Fibroblast of skin of back (primary cell): ENCODE measurements around the gene MOSPD2. TPM values are rescaled to one million over a fixed set of nuclear protein-coding genes. Genes with fewer than 3 reads are reported as not detected.

Experiments used
- DNase-seq: peaks from one replicate; pipeline ENCODE4 v3.0.0-alpha.2; 2013
- polyA plus RNA-seq, 2 experiments: library from polyadenylated mRNA; unstranded; fragments of 120-200 nt; gene quantifications; one replicate each; pipeline ENCODE4 v1.2.1, GENCODE V29; 2013; ENCODE audit not compliant: insufficient read length in 2 of 2

The MOSPD2 gene
- polyA plus RNA-seq (2013, experiment 1 of 2; ENCODE audit: insufficient read length), result 10.6 TPM
- polyA plus RNA-seq (2013, experiment 2 of 2; ENCODE audit: insufficient read length), result 21.8 TPM

DNA sequence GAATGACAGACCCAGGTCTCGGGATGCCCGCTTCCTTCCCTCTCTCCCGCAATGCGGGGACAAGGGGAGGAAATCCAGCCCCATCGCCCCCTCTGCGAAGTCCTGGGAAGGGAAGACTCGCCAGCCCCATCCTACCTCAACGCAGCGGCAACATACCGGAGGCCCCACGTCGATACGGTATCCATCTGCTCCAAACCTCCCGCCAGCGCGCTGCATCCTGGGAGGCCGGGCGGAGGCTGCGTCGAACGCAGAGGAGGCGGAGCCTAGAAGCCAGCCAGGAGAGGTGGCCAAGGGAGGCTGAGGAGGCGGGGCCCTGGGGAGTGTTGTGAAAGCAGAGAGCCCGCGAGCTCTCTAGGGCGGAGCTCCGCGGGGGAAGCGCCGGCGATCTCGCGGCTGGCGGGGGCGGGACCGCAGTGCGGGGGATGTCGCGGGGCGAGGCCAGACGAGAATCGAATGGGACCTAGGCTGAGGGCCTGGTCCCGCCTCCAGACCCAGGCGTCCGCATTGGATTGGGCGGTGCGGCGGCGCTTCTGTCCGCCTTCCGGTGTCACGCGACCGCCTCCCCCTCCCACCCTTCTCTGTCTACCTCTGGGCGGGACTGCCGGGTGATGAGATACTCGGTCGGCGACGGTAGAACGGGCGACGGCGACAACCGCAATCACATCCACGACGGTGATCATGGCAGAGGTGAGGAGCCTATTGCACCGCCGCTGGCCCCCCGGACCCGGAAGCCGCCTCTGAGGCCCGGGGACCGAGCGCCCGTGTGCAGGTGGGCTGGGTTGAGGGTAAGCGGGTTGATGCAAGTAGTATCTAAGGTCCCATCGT, at the start of gene MOSPD2, which contains the start of gene FANCB:
TSS of gene MOSPD2 (plus strand) at position 571 of the 825 bp plus-strand sequence. CDS start at position 679, 108 bp downstream.
TSS of gene FANCB (minus strand) at position 219 of the 825 bp plus-strand sequence. CDS start 7,559 bp downstream, outside the sequence.
- peak; percentile 94 for DNase-seq

DNA sequence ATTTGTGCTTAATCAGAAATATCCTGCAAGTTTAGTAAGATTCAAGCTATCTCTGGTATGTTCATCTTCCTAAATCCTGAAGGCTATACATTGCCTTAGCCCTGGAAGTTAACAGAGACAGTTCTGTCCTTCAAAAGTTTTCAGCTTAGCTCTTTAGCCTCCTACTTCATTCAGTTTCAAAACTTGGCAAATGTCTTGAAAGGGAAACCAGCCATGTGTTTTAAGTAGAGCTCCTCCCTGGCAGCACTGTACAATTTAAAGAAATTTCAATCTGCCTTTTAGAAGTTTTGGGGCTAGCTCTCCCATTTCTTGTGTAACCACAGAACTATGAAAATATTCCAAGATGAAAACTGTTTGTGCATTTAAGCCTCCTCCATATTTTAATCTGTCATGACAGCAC, 47.4 kb upstream of the MOSPD2 start:
- no peak for DNase-seq

DNA sequence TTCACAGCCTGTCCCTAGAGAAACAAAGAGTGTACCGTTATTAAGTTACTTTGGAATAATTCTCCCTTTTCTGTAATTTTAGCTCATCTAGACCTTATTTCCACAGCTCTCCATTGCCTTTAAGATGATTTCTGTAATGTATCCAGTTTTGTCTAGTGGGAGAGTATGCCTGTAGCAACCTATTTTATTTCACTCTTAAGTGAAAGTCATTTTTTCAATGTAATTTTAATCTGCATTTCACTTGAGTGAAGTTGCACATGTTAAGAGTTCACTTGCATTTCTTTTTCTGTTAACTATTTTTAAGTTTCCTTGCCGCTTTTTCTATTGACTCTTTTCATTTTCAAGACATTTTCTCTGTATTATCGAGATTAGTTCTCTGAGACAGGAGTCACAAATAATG, 46.9 kb upstream of the MOSPD2 start:
- no peak for DNase-seq

DNA sequence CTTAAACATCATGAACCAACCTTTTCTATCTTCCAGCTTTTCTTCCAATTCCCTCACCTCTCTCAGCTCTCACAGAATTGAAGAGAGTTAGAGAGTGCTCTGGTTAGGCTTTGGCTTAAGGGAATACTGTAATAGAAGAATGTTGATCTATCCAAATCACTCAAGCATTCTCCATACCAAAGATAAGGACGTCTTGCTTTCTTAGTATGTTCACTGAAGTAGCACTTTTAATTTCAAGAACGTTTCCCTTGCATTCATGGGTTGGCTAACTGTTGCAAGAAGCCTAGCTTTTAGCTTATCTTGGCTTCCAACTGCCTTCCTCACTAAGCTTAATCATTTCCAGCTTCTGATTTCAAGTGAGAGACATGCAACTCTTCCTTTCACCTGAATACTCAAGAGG, 43.6 kb upstream of the MOSPD2 start:
- DNase-seq, result no peak

DNA sequence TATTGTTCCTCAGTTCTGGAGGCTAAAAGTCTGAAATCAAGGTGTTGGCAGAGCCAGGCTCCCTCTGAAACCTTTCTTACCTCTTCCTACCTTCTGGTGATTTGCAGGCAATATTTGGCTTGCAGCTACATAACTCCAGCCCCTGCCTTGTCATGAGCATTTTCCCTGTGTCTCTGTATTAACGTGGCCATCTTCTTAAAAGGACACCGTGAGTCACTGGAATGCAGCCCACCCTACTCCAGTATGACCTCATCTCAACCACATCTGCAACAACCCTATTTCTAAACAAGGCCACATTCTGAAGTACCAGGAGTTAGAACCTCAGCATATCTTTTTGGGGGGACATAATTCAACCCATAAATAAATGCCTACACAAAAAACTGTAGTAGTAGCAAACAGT, 41.1 kb upstream of the MOSPD2 start:
- DNase-seq, result peak; percentile 83

DNA sequence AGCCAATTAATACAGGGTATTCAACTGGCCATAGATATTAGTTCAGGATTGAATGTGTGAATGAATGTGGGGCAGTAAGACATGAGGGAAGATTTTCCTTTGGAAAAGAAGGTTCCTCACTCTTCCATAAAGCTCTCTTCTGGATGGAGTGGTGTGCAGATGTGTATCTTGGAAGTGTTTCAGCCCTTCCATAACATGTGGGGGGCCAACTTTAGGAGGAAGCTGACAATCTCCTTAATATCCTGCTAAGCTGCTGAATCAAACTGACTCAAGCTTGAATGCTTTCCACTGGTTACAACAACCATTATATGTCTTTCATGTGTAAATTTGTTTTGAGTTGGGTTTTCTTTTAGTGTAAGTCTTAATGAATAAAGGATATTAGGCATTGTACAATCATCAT, 40.6 kb upstream of the MOSPD2 start:
- DNase-seq, result peak; percentile 50

DNA sequence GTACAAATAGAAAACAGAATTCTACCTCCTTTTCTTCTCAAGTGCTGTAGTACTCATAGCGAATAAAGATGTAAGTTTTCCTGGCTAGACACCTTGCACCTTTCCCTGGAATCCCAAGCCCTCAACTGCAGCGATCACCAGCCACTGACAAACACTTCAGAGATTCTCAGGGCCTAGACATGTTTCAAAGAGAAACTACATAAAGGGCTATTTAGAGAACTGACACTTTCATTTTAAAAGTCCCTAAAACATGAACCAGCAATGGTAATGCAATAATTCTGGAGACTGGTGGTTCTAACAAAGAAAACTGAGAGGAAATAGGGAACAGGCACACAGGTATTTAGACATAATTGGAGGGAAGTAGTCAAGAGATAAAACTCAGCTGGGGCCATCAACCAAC, 36.1 kb upstream of the MOSPD2 start:
- DNase-seq, result no peak

DNA sequence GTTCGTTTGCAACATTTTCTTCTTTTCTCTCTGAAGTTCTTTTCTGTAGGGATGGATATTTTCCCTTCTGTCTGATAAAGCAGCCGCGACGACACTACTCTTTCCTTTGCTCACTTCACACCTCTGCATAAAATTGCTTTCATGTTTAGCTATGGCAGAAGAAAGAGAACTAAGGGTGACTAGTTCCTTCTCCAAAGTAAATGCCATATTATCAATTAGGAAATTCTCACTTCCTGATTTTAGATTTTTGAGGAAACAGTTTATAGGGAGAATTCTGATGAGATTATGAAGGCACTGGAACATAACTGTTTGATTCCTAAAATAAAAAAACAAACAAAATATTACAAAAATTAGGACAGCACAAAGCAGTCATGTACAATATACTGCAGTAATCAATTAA, 29.6 kb upstream of the MOSPD2 start:
- DNase-seq, result no peak

DNA sequence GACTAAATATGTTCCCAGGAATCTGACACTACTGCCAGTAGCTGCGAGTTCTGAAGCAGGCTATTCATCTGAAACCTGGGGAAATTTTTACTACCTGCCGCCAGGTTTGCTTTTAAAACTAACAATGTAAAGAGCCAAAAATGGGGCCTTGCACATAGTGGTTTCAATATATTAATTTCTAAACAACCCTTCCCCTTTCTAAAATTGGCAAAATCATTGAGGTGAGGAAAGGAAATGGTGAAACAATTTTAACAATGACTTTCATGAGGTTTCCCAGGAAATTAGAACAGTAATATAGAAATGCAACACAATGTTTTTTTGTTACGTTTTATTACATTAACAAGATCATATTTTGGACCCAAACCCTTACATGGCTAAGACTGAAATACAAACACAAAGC, 21.7 kb upstream of the MOSPD2 start:
- no peak for DNase-seq

DNA sequence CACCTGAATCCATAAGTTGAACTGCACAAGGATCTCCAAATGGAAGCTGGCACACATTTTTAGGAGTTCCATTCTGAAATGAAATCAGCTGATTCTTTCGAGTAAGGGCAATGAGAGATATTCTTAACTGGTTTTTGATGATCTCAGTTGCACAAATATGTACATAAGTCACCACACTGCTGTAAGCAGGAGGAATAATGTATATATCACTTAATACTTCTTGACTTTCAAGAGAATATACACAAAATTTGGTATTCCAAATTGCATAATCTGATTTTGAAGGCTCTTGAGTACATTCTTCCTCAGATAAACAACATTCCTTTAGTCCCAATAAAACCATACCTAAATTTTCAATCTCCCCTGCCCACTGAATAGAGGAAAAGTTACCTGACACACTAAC, 8.6 kb upstream of the MOSPD2 start:
- DNase-seq, result peak; percentile 67

DNA sequence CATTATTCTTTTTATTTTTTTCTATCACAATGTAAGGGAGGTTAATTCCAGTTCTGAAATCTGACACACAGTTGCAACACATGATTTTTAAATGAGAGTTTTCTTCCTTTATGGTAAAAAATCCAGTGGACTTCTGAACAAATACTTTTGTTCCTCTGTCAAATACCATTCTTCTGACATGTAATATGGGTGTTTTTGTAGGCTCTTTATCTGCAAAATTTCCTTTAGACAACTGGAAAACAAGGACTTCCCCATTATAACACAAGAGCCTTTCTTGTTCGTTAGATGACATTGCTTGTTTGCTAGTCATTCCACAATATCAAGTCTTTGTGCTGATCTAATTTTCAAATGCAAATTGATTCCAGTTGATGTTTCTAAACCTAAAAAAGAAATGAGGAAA, 8.0 kb upstream of the MOSPD2 start:
- DNase-seq, result peak; percentile 66

DNA sequence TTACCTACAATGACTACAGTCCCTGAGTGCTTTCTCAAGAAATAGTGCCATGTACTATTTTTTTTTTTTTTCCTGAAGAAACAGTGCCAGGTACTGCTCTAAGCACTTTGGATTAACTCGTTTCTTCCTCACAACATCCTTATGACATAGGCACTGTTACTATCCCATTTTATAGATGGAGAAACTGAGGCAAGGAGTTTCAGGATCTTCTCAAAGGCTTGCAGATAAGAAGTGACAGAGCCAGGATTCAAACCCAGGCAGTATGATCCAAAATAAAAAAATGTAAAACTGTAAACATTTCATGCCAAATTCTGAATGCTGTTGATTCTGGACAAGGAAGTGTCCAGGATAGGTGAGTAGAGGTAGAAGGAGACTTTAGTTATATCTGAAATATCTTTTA, 1.5 kb upstream of the MOSPD2 start:
- no peak for DNase-seq

DNA sequence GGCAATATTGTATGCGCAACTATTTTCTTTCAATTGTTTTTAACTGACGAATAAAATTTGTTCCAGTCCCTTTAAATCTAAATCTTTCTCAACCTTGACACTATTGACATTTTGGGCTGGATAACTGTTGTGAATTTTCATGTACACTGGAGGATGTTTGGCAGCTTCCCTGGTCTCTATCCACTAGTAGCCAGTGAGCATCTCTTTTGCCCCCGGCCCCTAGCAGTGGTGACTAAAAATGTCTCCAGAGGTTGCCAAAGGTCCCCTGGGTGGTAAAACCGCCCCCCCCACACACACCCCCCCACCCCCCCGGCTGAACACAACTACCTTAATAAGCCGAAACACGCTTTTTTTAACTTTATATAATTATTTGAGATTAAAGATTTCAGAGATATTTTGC, 866 bp upstream of the MOSPD2 start:
- DNase-seq, result no peak

DNA sequence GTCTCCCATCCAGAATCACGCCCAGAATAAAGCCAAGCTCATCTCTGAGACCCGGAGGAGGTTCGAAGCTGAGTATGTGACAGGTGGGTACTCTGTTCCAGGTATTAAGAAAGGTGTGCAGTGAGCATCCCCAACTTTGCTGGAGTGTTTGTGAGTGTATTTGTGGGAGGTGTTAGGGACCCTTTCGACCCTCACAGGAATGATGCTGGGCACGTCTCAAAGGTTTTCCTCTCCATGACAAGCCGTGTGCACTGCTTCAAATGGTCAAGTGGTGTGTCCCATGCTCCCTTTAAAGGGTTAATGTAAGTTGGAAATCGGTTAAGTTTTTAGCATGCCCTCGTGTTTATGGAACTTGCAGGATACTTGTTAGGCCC, 442 bp downstream of the MOSPD2 start:
- DNase-seq, result no peak

DNA sequence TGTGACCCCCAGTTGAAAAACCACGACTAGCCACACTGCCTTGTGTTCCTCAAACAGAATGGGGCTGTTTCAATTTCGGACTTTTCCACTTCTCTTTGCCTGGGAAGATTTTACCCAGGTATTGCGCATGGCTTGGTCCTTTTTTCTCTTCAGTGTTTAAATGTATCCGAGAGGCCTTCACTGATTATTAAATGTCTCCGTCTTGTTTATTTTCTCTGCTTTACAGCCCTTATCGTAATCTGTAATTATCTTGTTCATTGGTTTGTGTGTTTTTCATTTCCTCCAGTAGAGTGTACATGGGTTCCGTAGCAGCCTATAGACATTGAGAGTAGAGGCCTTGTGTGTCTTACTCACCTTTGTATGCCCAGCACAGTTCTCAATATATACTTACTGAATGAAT, 2.4 kb downstream of the MOSPD2 start:
- no peak for DNase-seq

DNA sequence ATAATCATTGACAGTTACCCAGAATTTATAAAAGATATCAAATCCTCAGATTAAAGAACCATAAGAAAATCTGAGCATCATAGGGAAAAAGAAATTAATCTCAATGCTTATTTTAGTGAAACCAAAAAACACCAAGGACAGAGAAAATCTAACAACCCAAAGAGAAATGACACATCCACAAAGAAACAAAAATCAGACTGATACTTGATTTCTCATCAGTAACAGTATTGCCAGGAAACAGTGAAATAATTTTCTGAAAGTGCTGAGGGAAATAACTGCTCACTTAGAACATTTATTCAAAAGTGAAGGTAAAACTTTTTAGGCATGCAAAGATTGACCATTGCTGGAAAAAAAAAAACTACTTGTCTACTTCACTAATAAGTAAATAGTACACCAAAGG, 10.6 kb downstream of the MOSPD2 start:
- DNase-seq, result no peak

DNA sequence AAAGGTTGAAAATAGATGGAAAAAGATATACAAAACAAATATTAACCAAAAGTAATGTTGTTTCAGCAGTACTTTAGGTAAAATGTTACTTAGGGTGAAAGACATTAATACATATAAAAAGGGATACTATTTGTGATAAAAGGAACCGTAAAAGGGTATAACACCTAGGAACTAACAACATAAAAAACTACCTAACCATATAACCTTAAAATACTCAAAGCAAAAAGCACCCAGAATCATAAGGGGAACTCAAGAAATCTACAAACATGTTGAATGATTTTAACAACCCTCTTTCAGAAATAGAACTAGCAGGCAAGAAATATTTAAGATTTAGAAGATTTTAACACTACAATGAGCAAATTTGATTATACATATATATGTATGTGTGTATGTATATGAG, 11.5 kb downstream of the MOSPD2 start:
- no peak for DNase-seq

DNA sequence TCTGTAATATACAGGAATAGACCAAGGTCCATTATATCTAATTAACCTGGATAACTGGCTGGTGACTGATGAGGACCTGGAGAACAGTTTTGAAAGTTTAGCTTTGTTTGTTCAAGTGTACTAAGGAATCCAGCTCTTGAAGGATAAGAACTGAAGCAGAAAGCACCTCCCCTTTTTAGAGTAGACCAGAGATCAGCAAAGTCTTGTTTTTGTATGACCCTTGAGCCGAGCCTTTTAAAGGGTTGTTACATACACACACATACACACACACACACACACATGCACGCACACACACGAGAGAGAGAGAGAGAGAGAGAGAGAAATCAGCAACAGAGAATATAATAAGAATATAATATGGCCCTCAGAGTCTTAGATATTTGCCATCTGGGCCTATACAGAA, 13.0 kb downstream of the MOSPD2 start:
- no peak for DNase-seq

DNA sequence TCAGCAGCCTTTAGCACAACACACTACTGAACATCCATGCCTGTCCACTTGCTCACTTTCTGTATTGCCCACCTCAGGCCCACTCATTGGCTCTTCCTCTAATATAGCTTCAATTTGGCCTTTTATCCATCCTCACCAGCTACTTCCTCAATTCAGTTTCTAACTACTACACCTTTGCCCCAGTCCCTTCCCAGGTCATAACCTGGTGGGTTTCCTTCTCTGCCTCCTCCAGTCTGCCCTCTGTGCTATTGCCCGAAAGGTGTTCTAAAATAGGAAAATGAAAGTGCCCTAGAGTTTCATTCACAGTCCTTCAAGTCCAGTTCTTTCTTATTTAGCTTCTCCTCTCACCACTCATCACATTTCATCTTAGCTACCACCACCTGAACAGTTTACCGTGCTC, 23.1 kb downstream of the MOSPD2 start:
- DNase-seq, result no peak

DNA sequence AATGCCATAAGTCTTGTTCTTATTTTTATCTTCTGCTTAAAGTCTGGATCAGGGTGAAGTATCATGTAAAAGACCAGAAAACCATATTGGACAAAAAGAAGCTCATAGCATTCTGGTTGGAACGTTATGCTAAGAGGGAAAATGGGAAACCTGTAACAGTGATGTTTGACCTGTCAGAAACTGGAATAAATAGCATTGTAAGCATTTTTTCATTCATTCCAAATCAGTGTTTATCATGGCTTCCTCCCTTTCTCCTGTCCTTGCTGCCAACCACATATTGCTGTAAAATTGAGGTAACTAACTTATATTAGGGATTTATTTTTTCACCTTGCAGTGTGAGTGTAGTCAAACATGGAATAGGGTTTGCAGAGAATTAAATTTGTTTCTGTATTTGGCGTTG, 23.8 kb downstream of the MOSPD2 start:
- no peak for DNase-seq

DNA sequence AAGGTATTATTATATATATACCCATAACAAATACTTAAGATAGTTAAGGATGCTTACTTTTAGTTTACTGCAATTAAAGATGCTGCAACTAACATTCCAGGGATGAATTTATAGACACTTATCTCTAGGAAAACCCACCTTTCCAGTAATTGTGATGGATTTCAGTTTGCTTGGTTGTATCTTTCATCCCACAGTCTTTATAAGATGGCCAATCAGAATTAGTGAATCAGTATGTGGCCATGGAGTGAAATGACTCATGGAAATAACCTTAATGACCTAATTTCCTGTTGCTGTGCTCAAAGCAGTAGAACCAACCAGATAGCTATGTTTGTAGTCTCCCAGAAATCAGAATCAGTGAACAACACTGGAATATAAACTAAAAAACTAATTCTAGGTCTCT, 26.4 kb downstream of the MOSPD2 start:
- peak; percentile 71 for DNase-seq

DNA sequence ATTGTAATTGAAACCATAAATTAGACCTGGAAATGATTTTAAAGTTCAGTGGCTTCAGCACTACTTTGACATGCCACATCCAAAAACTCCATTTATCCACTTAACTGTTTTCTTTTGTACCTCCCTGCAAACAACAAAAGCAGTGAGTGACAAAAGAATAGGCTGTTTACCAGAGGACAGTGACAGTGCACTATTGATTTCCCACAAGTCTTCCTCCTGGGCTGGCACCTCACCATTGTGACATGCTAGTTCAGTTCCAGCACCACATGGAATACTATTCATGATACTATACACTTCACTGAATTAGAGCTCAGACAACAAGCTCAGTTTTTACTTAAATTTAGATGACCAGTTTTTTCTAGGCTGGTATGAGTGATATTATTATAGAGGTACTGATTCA, 29.3 kb downstream of the MOSPD2 start:
- no peak for DNase-seq

DNA sequence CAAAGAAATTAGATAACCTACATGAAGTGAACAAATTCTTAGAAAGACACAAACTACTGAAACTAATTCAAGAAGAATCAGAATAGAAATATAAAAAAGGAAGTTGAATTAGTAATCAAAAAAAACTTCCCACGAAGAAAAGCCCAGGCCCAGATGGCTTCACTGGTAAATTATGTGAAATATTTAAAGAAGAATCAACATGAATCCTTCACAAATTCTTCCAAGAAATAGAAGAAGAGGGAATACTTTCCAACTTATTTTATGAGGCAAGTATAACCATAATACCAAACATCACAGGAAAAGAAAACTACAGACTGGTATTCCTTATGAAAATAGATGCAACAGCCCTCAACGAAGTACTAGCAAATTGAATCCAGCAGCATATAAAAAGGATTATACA, 30.7 kb downstream of the MOSPD2 start:
- DNase-seq, result peak; percentile 79

DNA sequence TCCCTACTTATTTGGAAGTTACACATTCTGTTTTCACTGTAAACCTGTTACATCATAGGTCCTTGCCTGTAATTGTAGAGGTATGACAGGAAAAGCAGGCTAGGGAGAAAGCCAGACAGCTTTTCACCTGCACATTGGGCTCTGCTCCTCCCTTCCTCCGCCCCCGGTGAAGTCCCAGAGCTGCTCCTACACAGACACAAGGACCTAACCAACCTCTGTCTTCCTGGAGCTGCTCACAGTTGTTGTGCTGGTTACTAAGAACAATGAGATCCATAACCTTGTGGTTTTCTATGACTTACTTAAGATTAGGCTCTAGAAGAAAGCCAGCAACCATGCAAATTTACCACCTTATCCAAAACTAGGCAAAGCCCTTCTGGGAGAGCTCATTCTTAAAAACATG, 40.0 kb downstream of the MOSPD2 start:
- no peak for DNase-seq

DNA sequence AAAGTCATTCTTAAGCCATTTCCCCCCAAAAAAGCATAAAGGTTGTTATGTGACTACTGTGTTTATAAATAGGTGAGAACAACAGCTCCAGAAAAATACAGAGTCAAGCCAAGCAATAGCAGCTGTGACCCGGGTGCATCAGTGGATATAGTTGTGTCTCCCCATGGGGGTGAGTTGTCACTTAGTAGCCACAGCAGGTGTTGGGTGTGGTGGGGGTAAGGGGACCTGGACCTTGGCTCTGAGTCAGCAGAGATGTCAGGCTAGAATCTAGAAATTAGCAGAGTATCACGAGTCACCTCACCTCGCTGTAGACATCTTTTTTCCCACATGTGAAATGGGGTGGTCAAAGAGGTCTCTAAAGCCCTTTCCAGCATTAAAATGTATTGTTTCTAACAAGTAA, 42.4 kb downstream of the MOSPD2 start:
- DNase-seq, result no peak
